PC-3 (cell line): ENCODE results near the gene ADAM17.

Experiments used
- CTCF ChIP-seq: fragments of 300-600 bp; sonication (generic); conservative IDR thresholded peaks from 2 replicates; pipeline ENCODE4 v1.5.1; 2017; ENCODE audit warnings: antibody characterized with exemption, low read depth, mild to moderate bottlenecking, low read length
- EZH2 ChIP-seq: fragments of 300-600 bp; sonication (generic); IDR thresholded peaks from one replicate; pipeline ENCODE4 v1.6.1; 2017; ENCODE audit warnings: antibody characterized with exemption, mild to moderate bottlenecking, low read length; ENCODE audit not compliant: unreplicated experiment

DNA sequence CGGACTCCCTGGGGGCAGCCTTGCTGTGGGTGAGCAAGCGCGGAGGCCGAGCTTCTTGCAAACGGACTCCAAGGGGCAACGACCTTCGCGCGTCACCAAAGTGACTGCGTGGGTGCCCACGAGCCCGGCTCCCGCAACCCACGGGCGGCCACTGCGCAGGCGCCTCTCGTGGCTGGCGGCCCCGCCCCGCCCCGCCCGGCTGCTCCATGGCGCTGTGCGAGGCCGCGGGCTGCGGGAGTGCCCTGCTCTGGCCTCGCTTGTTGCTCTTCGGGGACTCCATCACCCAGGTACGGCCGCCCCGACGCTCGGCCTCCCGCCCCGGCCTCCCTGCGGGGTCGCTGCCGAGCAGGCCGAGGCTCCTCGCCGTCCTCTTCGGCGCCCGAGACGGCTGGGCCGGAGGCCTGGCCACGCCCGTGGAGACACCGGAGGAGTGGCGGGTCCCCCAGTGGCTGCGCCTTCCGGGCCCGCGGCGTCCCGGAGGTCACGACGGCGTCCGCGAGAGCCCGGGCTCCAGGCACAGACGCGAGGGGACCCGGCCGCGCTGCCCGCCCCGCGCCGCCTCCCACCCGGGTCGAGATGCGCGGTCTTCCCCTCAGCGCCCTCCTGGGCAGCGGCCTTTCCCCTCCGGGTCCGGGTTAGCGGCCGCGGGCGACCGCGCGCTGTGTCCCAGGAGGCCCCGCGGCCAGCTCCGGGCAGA is 81.1 kb downstream of the ADAM17 start, which contains the start of gene IAH1:
- TF ChIP-seq EZH2 (no peak), CTCF (no peak)
